Measurements from ENCODE around the gene PCSK5. TPM values are rescaled to one million over a fixed set of nuclear protein-coding genes. Genes with fewer than 3 reads are reported as not detected.
"Not testable (repeated sequence)": the region's sequence is repeated elsewhere in the genome, so short reads cannot be mapped to it uniquely, and the experiment has no call there.

Gene PCSK5
- total RNA-seq, 4 donors from 2014 or later = 37.7 to 53.4 (median 43.1) TPM

GRCh38 chr9:75894566-75894965, 4.1 kb downstream of the PCSK5 start:
- DNase-seq (ENCODE audit: low spot score) = no peak
- no peak for TF ChIP-seq CTCF (IDR thresholded peaks at IDR 0.05)
- ATAC-seq (ENCODE audit: low FRiP score) = no peak

DNA sequence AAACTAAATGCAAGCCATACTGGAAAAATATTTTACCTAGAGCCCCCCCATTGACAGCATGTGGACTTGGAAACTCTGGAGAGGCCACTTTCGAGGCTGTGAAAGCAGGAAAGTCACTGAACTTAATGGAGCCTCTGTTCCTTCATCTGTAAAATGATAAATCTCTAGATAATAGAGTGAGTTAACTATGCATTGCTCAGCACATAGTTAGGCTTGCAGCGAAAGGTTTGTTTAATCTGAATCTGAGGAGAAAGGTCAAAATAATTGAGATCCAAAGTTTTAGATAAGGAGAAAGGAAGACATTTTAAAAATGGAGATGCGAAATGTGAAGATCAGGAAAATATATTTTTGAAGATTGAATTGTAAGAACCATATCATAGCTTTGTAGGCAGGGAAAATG, 4.6 kb downstream of the PCSK5 start:
- DNase-seq (ENCODE audit: low spot score) = no peak
- TF ChIP-seq CTCF (IDR thresholded peaks at IDR 0.05) = no peak
- no peak for ATAC-seq (ENCODE audit: low FRiP score)

- no peak for TF ChIP-seq CTCF (IDR thresholded peaks at IDR 0.05)
- DNase-seq (ENCODE audit: low spot score) = no peak
- no peak for ATAC-seq (ENCODE audit: low FRiP score)
These were observed 5.7 kb downstream of the PCSK5 start for GRCh38 chr9:75896193-75896592.

- not testable (repeated sequence) for ATAC-seq (ENCODE audit: low FRiP score); DNase-seq (ENCODE audit: low spot score)
These were observed 10.5 kb downstream of the PCSK5 start for GRCh38 chr9:75900893-75901524.

DNA sequence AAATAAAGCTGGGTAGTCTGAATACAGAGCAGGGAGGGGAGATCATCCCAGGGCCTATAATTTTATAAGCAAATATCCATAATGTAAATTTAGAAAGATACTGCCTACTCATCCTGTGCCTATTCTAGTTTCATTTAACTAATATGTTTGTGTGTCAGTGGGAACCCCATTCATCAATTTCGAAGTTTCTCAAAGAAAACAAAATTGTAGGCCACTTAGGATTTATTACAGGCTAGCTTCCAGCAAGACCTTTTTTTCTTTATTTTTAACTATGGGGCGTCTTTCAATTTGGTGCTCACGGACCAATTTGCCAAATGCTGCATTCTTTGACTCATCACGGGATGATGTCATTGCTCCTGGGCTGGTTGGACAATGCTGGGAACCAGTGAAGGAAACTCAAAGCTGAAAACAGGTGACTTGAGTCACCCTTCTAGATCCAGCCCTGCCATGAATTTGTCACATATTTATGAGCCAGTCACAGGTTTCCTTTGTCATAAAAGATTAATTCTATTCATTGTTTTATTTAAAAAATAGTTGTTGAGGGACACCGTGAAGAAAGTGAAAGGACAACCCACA, 13.4 kb downstream of the PCSK5 start:
- no peak for DNase-seq (ENCODE audit: low spot score)
- no peak for ATAC-seq (ENCODE audit: low FRiP score)
- no peak for TF ChIP-seq CTCF (IDR thresholded peaks at IDR 0.05)

DNA sequence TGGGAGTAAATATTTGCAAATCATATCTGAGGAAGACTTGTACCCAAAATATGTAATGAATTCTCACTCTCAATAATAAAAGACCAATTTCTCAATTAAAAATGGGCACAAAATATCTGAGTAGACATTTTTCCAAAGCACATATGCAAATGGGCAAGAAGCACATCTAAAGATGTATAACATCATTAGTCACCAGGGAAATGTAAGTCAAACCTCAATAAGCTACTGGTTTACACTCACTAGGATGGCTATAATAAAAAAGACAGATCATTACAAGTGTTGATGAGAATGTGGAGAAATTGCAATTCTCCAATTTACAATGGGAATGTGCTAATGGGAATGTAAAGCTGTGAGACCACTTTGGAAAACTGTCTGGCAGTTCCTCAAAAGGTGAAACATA, 13.9 kb downstream of the PCSK5 start:
- no peak for DNase-seq (ENCODE audit: low spot score)
- TF ChIP-seq CTCF (IDR thresholded peaks at IDR 0.05) = no peak
- no peak for ATAC-seq (ENCODE audit: low FRiP score)

DNA sequence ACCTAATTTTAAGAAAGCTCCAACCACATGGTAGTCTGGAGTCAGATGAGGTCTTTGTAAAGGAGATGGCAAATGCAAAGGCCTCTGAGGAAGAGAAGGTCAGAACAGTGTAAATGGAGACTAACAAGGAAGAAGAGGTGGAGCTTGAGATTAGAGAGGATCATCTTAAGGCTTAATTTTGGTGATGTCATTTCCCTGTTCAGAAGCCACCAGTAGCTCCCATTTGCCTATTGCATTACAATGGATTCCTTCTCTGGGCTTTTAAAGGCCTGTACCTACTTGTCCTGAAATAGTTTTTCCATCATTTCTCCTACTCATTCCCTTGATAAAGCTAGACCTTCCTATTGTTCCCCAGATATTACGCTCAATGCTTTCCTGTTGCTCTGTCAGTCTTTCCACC, 16.1 kb downstream of the PCSK5 start:
- no peak for TF ChIP-seq CTCF (IDR thresholded peaks at IDR 0.05)
- DNase-seq (ENCODE audit: low spot score) = no peak
- no peak for ATAC-seq (ENCODE audit: low FRiP score)

Measured in omental fat pad (tissue), 4 donors.